SK-N-SH (cell line): ENCODE data around the gene TMEM134. TPM values are rescaled to one million over a fixed set of nuclear protein-coding genes. Genes with fewer than 3 reads are reported as not detected.

Experiments used
- CTCF ChIA-PET: fragments of 300-600, 350-600 bp; formaldehyde crosslinking; extraction: SDS; loops from one replicate; lab custom pipeline; 2021; lab: Yijun Ruan, JAX
- POLR2A ChIA-PET: fragments of 350-600 bp; sonication (Branson Sonifier 250); formaldehyde crosslinking; extraction: SDS; loops from one replicate; lab custom pipeline; 2020; ENCODE audit warnings: antibody characterized with exemption, inconsistent platforms; lab: Yijun Ruan, JAX
- DNase-seq: peaks from one replicate; pipeline ENCODE4 v3.0.0; 2012
- H2AFZ ChIP-seq: fragments of 200-600 bp; sonication (generic); 2 replicates; pipeline ENCODE4 v1.8.1; 2016; ENCODE audit warnings: antibody characterized with exemption, mild to moderate bottlenecking, low read depth
- H3F3A ChIP-seq: fragments of 200-600 bp; sonication (generic); replicated peaks from 2 replicates; pipeline ENCODE3; 2016; ENCODE audit warnings: antibody characterized with exemption, mild to moderate bottlenecking; ENCODE audit not compliant: insufficient read depth
- H3K27ac ChIP-seq, 2 experiments: fragments of 200-500 bp in 1 of 2; fragments of 200-600 bp in 1 of 2; sonication (Bioruptor generic) in 1 of 2; sonication (generic), shearing (Covaris generic) in 1 of 2; 2 replicates each; pipeline versions ENCODE4 v1.5.1 to v1.6.1; 2014 to 2016; ENCODE audit warnings: low read depth in 2 of 2, inconsistent platforms in 1 of 2, low read length in 1 of 2, mild to moderate bottlenecking in 1 of 2, mixed read lengths in 1 of 2
- H3K27me3 ChIP-seq: fragments of 200-600 bp; sonication (generic), shearing (Covaris generic); 2 replicates; pipeline ENCODE4 v1.6.1; 2016; ENCODE audit warnings: mixed run types; ENCODE audit not compliant: insufficient read depth
- H3K36me3 ChIP-seq, 2 experiments: fragments of 200-500 bp in 1 of 2; fragments of 200-600 bp in 1 of 2; sonication (Bioruptor generic) in 1 of 2; sonication (generic) in 1 of 2; replicated peaks in 1 of 2; 2 replicates each; pipeline versions ENCODE3 to v1.5.1; 2014 to 2016; ENCODE audit warnings: low read length in 1 of 2, mild to moderate bottlenecking in 1 of 2; ENCODE audit not compliant: insufficient read depth in 2 of 2, control insufficient read depth in 1 of 2
- H3K4me1 ChIP-seq, 2 experiments: fragments of 200-500 bp in 1 of 2; fragments of 200-600 bp in 1 of 2; sonication (Bioruptor generic) in 1 of 2; sonication (generic), shearing (Covaris generic) in 1 of 2; 2 replicates each; pipeline versions ENCODE4 v1.5.1 to v1.6.1; 2014 to 2016; ENCODE audit warnings: low read depth in 1 of 2, low read length in 1 of 2, mixed run types in 1 of 2; ENCODE audit not compliant: insufficient read depth in 2 of 2, control insufficient read depth in 1 of 2
- H3K4me2 ChIP-seq: fragments of 200-600 bp; sonication (generic), shearing (Covaris generic); 2 replicates; pipeline ENCODE4 v1.6.1; 2017; ENCODE audit warnings: mixed run types
- H3K4me3 ChIP-seq, 2 experiments: fragments of 200-500 bp in 1 of 2; fragments of 200-600 bp in 1 of 2; sonication (Bioruptor generic) in 1 of 2; sonication (generic), shearing (Covaris generic) in 1 of 2; 2 replicates each; pipeline versions ENCODE4 v1.5.1 to v1.8.1; 2014 to 2016; ENCODE audit warnings: low read depth in 2 of 2, inconsistent platforms in 1 of 2, low read length in 1 of 2, mild to moderate bottlenecking in 1 of 2, mixed read lengths in 1 of 2, moderate library complexity in 1 of 2
- H3K79me2 ChIP-seq: fragments of 200-600 bp; sonication (generic); 2 replicates; pipeline ENCODE4 v1.8.1; 2017; ENCODE audit warnings: mild to moderate bottlenecking; ENCODE audit not compliant: insufficient read depth
- H3K9ac ChIP-seq: fragments of 200-600 bp; sonication (generic); 2 replicates; pipeline ENCODE4 v1.6.1; 2017; ENCODE audit warnings: mixed run types
- H3K9me2 ChIP-seq: fragments of 200-600 bp; sonication (generic); 2 replicates; pipeline ENCODE4 v1.6.1; 2017; ENCODE audit warnings: mixed run types
- H3K9me3 ChIP-seq: fragments of 200-600 bp; sonication (generic); 2 replicates; pipeline ENCODE4 v1.6.1; 2017; ENCODE audit warnings: mixed run types, mild to moderate bottlenecking, moderate library complexity
- H4K20me1 ChIP-seq: fragments of 200-600 bp; sonication (generic); 2 replicates; pipeline ENCODE4 v1.6.1; 2017; ENCODE audit warnings: mild to moderate bottlenecking, mixed run types; ENCODE audit not compliant: insufficient read depth
- CHD2 ChIP-seq: fragments of 150-350 bp; IDR thresholded peaks from 2 replicates; pipeline ENCODE4 v1.6.1; 2018; ENCODE audit warnings: low read length; ENCODE audit not compliant: partially characterized antibody
- ELF1 ChIP-seq: IDR thresholded peaks from 2 replicates; pipeline ENCODE4 v1.4.0; 2012
- EP300 ChIP-seq, 2 experiments: IDR thresholded peaks; 2 replicates each; pipeline versions ENCODE4 v1.4.0 to v1.6.1; 2012; ENCODE audit warnings: borderline replicate concordance in 1 of 2, low read depth in 1 of 2, low read length in 1 of 2
- GATA2 ChIP-seq: sonication (generic); formaldehyde crosslinking; IDR thresholded peaks from 2 replicates; pipeline ENCODE4 v1.5.0; 2020; ENCODE audit warnings: mild to moderate bottlenecking, missing genetic modification reagents
- RCOR1 ChIP-seq: fragments of 150-350 bp; IDR thresholded peaks from 2 replicates; pipeline ENCODE4 v1.6.1; 2017; ENCODE audit warnings: antibody characterized with exemption, low read length
- REST ChIP-seq: IDR thresholded peaks from 2 replicates; pipeline ENCODE4 v1.6.1; 2012; ENCODE audit warnings: mild to moderate bottlenecking, low read depth, low read length, moderate library complexity
- RXRA ChIP-seq: IDR thresholded peaks from 2 replicates; pipeline ENCODE4 v1.4.0; 2012; ENCODE audit warnings: low read depth, mild to moderate bottlenecking, borderline replicate concordance
- USF2 ChIP-seq: fragments of 150-350 bp; IDR thresholded peaks from 2 replicates; pipeline ENCODE4 v1.6.1; 2017; ENCODE audit warnings: antibody characterized with exemption, low read length, low read depth, borderline replicate concordance
- ZBTB33 ChIP-seq: IDR thresholded peaks from 2 replicates; pipeline ENCODE4 v1.4.0; 2012; ENCODE audit warnings: low read depth, borderline replicate concordance
- WGBS: methylation state at CpG from one replicate; pipeline ENCODE4 v1.1.6; 2017; ENCODE audit warnings: low lambda C conversion rate; 5-methylcytosine and 5-hydroxymethylcytosine counted together
- polyA plus RNA-seq, 3 experiments: library from polyadenylated mRNA; depleted of rRNA; stranded (reverse); fragments of >200 nt; gene quantifications; 2 replicates each; pipeline ENCODE4 v1.2.3, GENCODE V29; 2012
- TF ChIP-seq, protein P1 (sequence below): IDR thresholded peaks from 2 replicates; pipeline ENCODE4 v1.4.0; 2012; ENCODE audit warnings: low read depth, borderline replicate concordance

TMEM134 gene
- polyA plus RNA-seq, 1 of the 3 experiments (the other 2 are of a cell fraction), result 132 TPM

DNA sequence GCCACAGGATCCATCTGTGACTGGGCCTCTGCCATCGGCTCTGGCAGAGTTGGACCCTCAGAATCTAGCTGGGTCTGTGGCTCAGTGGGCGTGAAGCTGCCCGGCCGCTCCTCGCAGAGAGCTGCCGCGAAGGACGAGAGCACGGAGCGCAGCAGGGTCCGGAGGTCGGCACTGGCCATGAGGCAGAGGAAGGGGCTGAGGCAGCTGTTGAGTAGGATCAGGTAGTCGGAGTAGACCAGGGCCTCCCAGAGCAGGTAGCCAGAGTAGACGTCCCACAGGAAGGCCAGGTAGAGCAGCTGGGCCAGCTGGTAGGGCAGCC is 17.4 kb downstream of the TMEM134 start:
- Histone ChIP-seq H4K20me1 (no peaks in the 10 kb centered on the region), H3K4me3 (no peak overlapping the region), H3K9me2 (no peaks in the 10 kb centered on the region), H3K79me2 (no peaks in the 10 kb centered on the region), H3K27ac (no peak overlapping the region), H3K4me1 (peaks cover 0 to 4% of the 10 kb centered on the region in 2 experiments; a peak in 1 of 4 replicates), H3K9me3 (no peaks in the 10 kb centered on the region), H2AFZ (no peak overlapping the region), H3K36me3 (no peaks in the 10 kb centered on the region), H3K27me3 (no peaks in the 10 kb centered on the region), H3F3A (no peaks in the 10 kb centered on the region), H3K4me2 (no peak overlapping the region), H3K9ac (no peak overlapping the region)
- ChIA-PET CTCF (interaction anchor here (0.6 to 1.5 kb wide), 2 partner anchors 75 to 106 kb away, joined by 3 read pairs; no protein-coding TSS in a partner anchor), POLR2A (no interaction called here)
- TF ChIP-seq, protein P1, sequence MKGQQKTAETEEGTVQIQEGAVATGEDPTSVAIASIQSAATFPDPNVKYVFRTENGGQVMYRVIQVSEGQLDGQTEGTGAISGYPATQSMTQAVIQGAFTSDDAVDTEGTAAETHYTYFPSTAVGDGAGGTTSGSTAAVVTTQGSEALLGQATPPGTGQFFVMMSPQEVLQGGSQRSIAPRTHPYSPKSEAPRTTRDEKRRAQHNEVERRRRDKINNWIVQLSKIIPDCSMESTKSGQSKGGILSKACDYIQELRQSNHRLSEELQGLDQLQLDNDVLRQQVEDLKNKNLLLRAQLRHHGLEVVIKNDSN, result no peak
- TF ChIP-seq EP300 (IDR thresholded peaks at IDR 0.05; ENCODE audit: borderline replicate concordance in 1 of 2, low read depth in 1 of 2, low read length in 1 of 2) (no peak), USF2 (no peak), RXRA (no peak), ZBTB33 (no peak), ELF1 (no peak), GATA2 (no peak), RCOR1 (no peak), CHD2 (no peak), REST (no peak)
- 93% methylated on average over 14 of the region's 14 CpGs for WGBS
- DNase-seq, result no peak
